K562 treated with DMSO at 1 percent for 12 hours (cell line): ENCODE results near the gene OR6N1. TPM values are rescaled to one million over a fixed set of nuclear protein-coding genes. Genes with fewer than 3 reads are reported as not detected.

Experiments
- total RNA-seq: library from RNA; unstranded; fragments of 300-600 nt; gene quantifications from 2 replicates; pipeline ENCODE4 v1.2.3, GENCODE V29; 2022; ENCODE audit not compliant: insufficient read depth

The OR6N1 gene
- 0.54 TPM in 1 of 2 replicates, not detected in the other for total RNA-seq

GRCh38 chr1:158771950-158772866, at the start of gene OR6N1:
TSS of gene OR6N1 (minus strand) at chr1:158772195. CDS start at chr1:158766682, 5,513 bp downstream.

GRCh38 chr1:158781104-158781503, 9.1 kb upstream of the OR6N1 start, which contains the start of gene OR6N2:
TSS of gene OR6N2 (minus strand) at chr1:158781204. CDS start at chr1:158777635, 3,569 bp downstream.

GRCh38 chr1:158754420-158754819, 17.6 kb downstream of the OR6N1 start, which contains the start of gene OR6K6:
TSS of gene OR6K6 (plus strand) at chr1:158754720. CDS start at chr1:158754888, 168 bp downstream.

GRCh38 chr1:158720620-158721019, 51.4 kb downstream of the OR6N1 start, which contains the start of gene OR6K3:
TSS of gene OR6K3 (minus strand) at chr1:158720720. CDS start at chr1:158718115, 2,605 bp downstream.

Other genes with a start within 250 kb of the OR6N1 start
- not detected in 2 replicates for gene OR6Y1, start 217.8 kb downstream of the OR6N1 start, total RNA-seq
- not detected in 2 replicates for gene OR6P1, start 201.6 kb downstream of the OR6N1 start, total RNA-seq
- gene OR10X1, start 192.3 kb downstream of the OR6N1 start, total RNA-seq: not detected in 2 replicates
- gene OR10Z1, start 166.9 kb downstream of the OR6N1 start, total RNA-seq: not detected in 2 replicates
- gene SPTA1, start 85.5 kb downstream of the OR6N1 start, total RNA-seq: 10.0 and 15.3 TPM in 2 replicates
- gene OR6K2, start 71.5 kb downstream of the OR6N1 start, total RNA-seq: not detected in 2 replicates
- gene OR6K3, start 51.5 kb downstream of the OR6N1 start, total RNA-seq: not detected in 2 replicates
- not detected in 2 replicates for gene OR6K6, start 17.5 kb downstream of the OR6N1 start, total RNA-seq
- not detected in 2 replicates for gene OR6N2, start 9.0 kb upstream of the OR6N1 start, total RNA-seq
- gene MNDA, start 59.2 kb upstream of the OR6N1 start, total RNA-seq: not detected in 2 replicates
- gene PYHIN1, start 159.4 kb upstream of the OR6N1 start, total RNA-seq: not detected in 2 replicates
- 14.1 and 28.2 TPM in 2 replicates for gene IFI16, start 237.7 kb upstream of the OR6N1 start, total RNA-seq